GM19397 (cell line): ENCODE results near the gene GMPR2.

ENCODE experiments used
- ATAC-seq: cut with Tn5 transposase; IDR thresholded peaks from one replicate; pipeline ENCODE4 v1.9.1; 2021; ENCODE audit warnings: mild to moderate bottlenecking, moderate library complexity; ENCODE audit not compliant: unreplicated experiment

The GMPR2 gene

GRCh38 chr14:24282736-24283135 is 50.0 kb downstream of the GMPR2 start:
- ATAC-seq = no peak

DNA sequence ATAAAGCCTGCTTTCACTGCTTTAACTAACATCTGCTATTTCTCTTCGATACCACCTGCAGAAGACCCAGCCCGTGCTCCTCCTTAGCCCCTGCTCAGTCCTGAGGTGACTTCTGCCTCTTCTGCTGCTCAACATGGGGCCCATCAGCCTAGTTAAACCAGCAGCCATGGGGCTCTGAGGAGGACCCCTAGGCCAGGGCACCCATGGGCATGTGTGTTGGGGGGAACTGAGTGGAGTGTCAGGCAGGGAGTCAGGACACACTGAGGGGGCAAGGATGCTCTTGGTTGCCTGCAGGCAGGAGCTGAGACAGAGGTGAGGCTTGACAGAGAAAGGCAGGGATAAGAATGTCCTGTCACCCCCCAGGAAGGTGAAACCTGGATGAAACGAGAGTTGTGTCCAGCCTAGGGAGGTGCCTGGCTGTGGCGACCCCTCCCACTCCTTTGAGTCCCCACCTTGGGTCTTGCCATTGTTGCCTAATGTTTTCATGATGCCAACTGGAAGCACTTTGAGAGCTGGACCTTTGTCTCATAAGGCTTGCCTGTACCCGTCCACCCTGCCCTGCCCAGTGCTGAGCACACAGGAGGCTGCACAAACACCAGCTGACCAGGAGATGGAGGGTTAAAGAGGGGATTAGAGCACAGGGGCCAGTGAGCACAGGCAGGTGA is 51.2 kb downstream of the GMPR2 start:
- no peak for ATAC-seq

DNA sequence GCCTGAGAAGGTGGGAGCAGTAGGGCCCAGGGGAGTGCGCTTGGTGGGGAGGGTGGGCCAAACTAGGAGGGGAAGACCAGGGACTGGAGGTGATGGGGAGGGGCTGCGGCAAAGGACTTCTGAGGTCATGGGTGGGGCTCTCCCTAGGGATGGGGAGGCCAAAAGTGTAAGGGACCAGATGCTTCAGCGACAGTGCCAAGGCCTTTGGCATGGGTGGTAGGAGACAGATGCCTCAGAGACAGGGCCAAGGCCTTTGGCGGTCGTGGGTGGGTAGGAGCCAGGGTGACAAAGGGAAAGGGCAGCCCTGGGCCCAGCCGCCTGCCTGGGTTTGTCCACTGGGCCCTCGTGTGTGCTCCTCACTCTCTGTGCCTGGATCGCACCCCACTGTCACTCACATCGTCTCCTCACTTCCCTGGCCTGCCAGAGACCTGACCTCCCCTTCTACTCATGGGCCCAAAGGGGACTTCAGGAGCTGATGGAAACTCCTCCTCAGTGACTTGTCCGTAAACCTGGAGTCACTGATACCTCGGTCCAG is 51.8 kb downstream of the GMPR2 start:
- no peak for ATAC-seq

DNA sequence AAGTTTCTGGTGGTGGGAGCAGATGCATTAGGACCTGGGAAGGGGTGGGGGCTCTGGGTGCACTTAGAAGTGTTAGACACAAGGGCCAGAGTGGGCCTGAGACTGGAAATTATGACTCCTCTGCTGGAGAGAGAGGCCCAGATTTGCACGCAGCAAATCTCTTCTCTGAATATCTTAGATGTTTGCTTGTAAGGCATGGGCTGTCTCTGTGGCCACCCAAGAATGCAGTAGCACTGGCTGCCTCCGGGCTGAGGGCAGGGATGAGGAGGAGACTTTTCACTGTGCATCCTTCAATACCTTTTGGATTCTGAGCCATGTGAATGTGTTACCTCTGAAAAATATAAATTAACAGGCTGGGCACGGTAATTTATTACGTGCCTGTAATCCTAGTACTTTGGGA is 52.6 kb downstream of the GMPR2 start:
- no peak for ATAC-seq

- ATAC-seq = no peak
Measured at GRCh38 chr14:24286996-24287395, 54.3 kb downstream of the GMPR2 start.
